CD4-positive, alpha-beta T cell treated with Interleukin-17A for 1 hour (primary cell): Measurements from ENCODE around the gene ROPN1L.

ENCODE experiments used
- DNase-seq: peaks from one replicate; pipeline ENCODE4 v3.0.0-alpha.2; 2020

ROPN1L gene

DNA sequence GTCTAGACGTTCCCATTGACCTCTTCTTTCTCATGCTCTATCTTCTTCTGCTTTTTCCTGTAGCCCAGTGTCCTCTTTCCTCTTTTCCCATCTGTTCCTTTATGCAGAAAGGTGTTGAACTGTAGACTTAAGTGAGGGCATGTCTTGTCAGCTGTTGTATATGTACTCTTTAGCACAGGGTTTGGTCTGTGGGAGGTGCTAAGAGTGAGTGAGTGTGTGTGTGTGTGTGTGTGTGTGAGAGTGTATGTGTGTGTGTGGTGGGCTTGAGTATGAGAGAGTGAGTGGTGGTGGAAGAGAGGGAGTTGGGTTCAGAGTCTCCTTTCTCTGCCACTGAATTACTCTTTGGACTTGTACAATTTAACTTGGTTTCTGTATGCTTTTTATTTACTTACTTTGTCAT is 10.3 kb upstream of the ROPN1L start:
- DNase-seq, result no peak

DNA sequence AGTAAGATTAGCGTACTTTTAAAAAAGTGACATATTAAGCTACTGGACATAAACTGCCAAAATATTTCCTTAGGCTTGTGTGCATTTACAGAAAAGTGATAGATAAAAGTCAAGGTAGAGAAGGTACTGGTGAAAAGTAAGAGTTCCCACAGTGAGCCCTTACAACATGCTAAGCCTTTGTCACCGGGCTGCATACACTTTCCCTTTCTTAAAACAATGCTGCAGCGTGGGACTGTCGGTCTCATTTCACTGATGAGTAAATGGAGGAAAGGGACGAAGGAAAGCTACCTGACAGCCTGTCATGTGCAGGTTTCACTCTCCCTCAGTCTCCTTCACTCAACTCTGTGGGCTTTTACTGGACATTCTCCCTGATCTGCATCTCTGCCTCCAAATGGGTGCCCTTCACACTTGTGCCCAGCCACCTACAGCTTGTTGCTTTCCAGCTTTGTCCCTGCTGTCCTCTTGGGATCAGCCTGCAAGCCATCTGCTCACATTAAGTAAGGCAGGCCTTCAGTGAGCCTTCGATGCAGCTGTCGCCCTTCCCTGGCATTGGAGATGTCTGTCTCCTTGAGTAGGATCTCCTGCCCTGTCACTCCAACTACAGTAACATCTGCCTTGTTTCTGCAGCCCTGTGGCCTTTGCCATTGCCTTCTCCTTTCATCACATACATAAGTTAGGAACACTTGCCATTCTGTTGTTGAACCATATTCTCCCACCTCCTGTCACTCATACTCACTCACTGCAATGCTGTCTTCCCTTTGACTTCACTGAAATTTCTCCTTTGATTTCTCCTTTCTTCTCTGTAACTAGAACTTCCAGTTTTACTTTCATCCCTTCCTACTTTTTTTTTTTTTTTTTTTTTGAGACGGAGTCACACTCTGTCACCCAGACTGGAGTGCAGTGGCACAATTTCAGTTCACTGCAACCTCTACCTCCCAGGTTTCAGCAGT is 9.3 kb upstream of the ROPN1L start:
- DNase-seq, result no peak

GRCh38 chr5:10434392-10434791 is 7.3 kb upstream of the ROPN1L start:
- DNase-seq, result no peak

GRCh38 chr5:10438301-10438700 is 3.4 kb upstream of the ROPN1L start:
- no peak for DNase-seq

GRCh38 chr5:10439692-10440091 is 2.0 kb upstream of the ROPN1L start:
- DNase-seq, result no peak

DNA sequence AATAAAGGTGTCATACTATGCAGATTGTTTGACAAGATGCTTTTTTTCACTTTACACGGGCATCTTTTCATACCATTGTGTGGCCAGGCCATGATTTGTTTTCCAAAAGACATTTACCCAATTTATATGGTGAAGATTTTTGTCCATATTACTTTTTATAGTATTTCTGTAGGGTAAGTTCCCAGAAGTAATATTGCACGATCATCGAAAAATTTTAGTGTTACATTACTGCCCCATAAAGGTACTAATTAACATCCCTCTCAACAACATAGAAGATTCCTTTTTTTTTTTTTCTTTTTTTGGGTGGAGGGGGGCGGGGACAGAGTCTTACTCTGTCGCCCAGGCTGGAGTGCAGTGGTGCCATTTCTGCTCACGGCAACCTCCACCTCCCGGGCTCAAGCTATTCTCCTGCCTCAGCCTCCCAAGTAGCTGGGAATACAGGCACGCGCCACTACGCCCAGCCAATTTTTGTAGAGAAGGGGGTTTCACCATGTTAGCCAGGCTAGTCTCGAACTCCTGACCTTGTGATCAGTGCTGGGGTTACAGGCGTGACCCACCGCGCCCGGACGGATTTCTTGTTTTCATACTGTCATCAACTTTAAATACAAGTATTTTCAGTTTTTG is 1.2 kb upstream of the ROPN1L start:
- no peak for DNase-seq

DNA sequence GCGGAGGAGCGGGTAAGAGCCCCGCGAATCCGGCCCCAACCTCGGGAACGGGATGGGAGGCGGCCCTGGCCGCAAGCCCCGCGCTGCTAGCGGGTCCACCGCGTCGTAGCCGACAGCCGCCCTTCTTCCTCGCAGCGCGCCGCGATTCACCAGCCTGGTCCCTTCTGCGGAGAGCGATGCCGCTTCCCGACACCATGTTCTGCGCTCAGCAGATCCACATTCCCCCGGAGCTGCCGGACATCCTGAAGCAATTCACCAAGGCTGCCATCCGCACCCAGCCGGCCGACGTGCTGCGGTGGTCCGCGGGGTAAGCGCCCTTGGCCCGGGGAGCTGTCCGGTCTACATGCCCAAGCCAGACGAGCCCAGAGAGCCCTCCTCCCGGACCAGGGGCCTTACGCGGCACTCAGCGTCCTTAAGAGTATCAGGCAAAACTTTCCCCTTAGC is 335 bp downstream of the ROPN1L start:
- no peak for DNase-seq

- DNase-seq, result no peak
These were observed 897 bp downstream of the ROPN1L start for GRCh38 chr5:10442576-10442975.

DNA sequence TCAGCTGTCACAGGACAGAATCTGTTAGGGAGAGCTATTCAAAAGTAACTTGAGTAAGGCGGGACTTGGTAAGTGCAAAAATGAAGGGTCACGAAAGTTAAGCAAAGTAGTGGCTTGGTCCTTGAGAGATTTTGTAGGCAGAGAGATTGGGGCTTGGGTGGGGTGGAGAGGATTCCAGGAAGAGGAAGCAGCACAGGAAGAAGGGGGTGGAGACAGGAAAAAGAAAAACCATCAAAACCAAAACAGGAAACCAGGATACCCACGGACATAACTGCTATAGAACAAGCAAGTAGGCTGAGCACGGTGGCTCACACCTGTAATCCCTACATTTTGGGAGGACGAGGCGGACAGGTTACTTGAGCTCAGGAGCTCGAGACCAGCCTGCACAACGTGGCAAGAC is 3.7 kb downstream of the ROPN1L start:
- DNase-seq, result peak; percentile 53

DNA sequence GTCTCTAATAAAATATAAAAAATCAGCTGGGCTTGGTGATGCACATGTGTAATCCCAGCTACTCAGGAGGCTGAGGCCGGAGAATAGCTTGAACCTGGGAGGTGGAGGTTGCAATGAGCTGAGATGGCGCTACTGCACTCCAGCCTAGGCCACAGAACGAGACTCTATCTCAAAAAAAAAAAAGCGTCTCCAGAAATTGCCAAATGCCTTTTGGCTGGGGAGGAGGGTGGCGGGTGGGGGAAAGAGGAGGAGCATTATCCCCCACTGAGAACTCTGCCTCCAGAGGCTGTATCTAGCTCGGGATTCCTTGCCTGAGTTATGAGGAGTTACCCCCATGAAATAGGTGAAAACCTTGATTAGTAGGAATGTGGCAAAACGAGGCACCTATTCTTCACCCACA is 4.8 kb downstream of the ROPN1L start:
- no peak for DNase-seq

GRCh38 chr5:10447041-10447440 is 5.4 kb downstream of the ROPN1L start:
- DNase-seq, result no peak

- DNase-seq, result no peak
These were observed 7.2 kb downstream of the ROPN1L start for GRCh38 chr5:10448754-10449360.

GRCh38 chr5:10451137-10451824 is 9.6 kb downstream of the ROPN1L start:
- no peak for DNase-seq

- peak; percentile 75 for DNase-seq
These were observed 11.2 kb downstream of the ROPN1L start for GRCh38 chr5:10452768-10453331.

GRCh38 chr5:10453545-10453944 is 11.9 kb downstream of the ROPN1L start:
- DNase-seq, result no peak

GRCh38 chr5:10454591-10455276 is 13.1 kb downstream of the ROPN1L start:
- DNase-seq, result no peak

- no peak for DNase-seq
These were observed 13.6 kb downstream of the ROPN1L start for GRCh38 chr5:10455277-10455670.

DNA sequence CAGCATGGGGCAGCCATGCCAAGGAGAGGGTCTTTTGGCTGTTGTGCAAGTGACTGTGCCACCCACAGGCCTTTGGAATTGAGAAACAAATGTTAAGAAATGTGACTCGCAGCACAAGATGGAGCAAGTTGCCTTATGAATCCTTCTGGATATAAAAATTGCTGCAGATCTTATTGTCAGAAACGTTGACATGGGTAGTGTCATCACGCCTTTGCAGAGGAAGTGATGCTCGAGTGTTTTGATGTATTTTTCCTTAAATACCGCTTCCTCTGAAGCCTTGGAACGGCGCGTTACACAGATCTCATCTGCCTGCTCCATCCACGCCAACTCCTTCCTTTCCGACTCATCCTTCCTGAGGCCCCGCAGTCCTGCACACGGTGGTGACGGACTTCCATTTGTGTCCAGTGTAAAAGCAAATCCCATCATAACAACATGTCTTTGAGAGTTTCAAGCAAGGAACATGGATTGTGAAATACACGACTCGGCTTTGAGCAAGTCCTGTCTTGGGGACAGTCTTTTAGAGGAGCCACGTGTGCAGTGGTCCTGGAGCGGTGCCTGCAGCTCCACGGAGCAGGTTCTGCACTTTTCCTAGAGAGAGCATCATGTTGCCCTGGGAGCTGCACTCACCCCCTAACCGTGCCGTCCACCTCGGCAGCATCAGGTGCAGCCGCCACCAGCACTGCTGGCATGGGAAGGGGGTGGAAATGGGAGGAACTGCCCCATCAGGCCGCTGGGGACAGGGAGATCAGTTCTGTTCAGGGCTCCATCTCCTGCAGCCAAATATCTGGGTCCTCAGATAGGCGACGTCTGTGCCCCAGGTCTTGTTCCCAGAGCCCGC is 15.1 kb downstream of the ROPN1L start:
- no peak for DNase-seq

GRCh38 chr5:10457682-10458574 is 16.2 kb downstream of the ROPN1L start:
- no peak for DNase-seq
